GM19099 (cell line): ENCODE measurements around the gene QRICH1.

Experiments used
- POLR2A ChIP-seq: IDR thresholded peaks from 3 replicates; pipeline ENCODE4 v1.6.1; 2011; ENCODE audit warnings: low read depth; ENCODE audit not compliant: insufficient read length; ENCODE audit errors: extremely low read depth

Gene QRICH1

GRCh38 chr3:49122451-49122850 is 28.6 kb upstream of the QRICH1 start:
- no peak for TF ChIP-seq POLR2A

GRCh38 chr3:49122022-49122421 is 28.2 kb upstream of the QRICH1 start:
- no peak for TF ChIP-seq POLR2A

- no peak for TF ChIP-seq POLR2A
Measured at GRCh38 chr3:49121132-49121736, 27.4 kb upstream of the QRICH1 start.

- peak; percentile 96 for TF ChIP-seq POLR2A
Measured at GRCh38 chr3:49120438-49121131, 26.7 kb upstream of the QRICH1 start, which contains the start of gene USP19. TSS of gene USP19 (minus strand) at chr3:49120823. CDS start at chr3:49119145, 1,678 bp downstream.

- no peak for TF ChIP-seq POLR2A
Measured at GRCh38 chr3:49120096-49120437, 26.2 kb upstream of the QRICH1 start.

- TF ChIP-seq POLR2A = no peak
Measured at GRCh38 chr3:49119439-49119838, 25.6 kb upstream of the QRICH1 start.

- TF ChIP-seq POLR2A = no peak
Measured at GRCh38 chr3:49119036-49119435, 25.2 kb upstream of the QRICH1 start.

GRCh38 chr3:49112262-49112661 is 18.4 kb upstream of the QRICH1 start:
- no peak for TF ChIP-seq POLR2A

GRCh38 chr3:49111347-49111746 is 17.5 kb upstream of the QRICH1 start:
- no peak for TF ChIP-seq POLR2A

GRCh38 chr3:49110780-49111179 is 16.9 kb upstream of the QRICH1 start:
- no peak for TF ChIP-seq POLR2A

GRCh38 chr3:49108346-49108745 is 14.5 kb upstream of the QRICH1 start:
- no peak for TF ChIP-seq POLR2A

GRCh38 chr3:49104427-49105291 is 10.8 kb upstream of the QRICH1 start, which contains the start of gene QARS1:
TSS of gene QARS1 (minus strand) at chr3:49104757. CDS start at chr3:49104733, 24 bp downstream.
- TF ChIP-seq POLR2A = peak; percentile 89

GRCh38 chr3:49104052-49104426 is 10.2 kb upstream of the QRICH1 start:
- TF ChIP-seq POLR2A = no peak

- TF ChIP-seq POLR2A = no peak
Measured at GRCh38 chr3:49100046-49100615, 6.3 kb upstream of the QRICH1 start.

- TF ChIP-seq POLR2A = no peak
Measured at GRCh38 chr3:49098910-49099630, 5.2 kb upstream of the QRICH1 start.
